Lung (tissue), 12 donors: ENCODE measurements around the gene NKTR. TPM values are rescaled to one million over a fixed set of nuclear protein-coding genes. Genes with fewer than 3 reads are reported as not detected.

Experiments
- ATAC-seq: fragments of 200-7000 bp; cut with Tn5 transposase; one replicate; pipeline ENCODE4 v1.9.1; 2020; ENCODE audit warnings: moderate number of reproducible peaks; ENCODE audit not compliant: insufficient read depth, low FRiP score
- DNase-seq, 3 donors: peaks; one replicate each; pipeline ENCODE4 v3.0.0-alpha.2; 2013 to 2017
- H3K27ac ChIP-seq, 2 donors: one replicate each; pipeline ENCODE4 v1.5.1; 2013; ENCODE audit warnings: mild to moderate bottlenecking in 2 of 2, moderate library complexity in 2 of 2, control low read depth in 1 of 2, inconsistent platforms in 1 of 2, low read depth in 1 of 2, low read length in 1 of 2
- H3K27me3 ChIP-seq, 3 donors: one replicate each; pipeline ENCODE4 v1.5.1; 2013; ENCODE audit warnings: low read length in 2 of 3; ENCODE audit not compliant: control insufficient read depth in 3 of 3, insufficient read depth in 3 of 3
- H3K36me3 ChIP-seq, 4 donors: one replicate each; pipeline ENCODE4 v1.5.1; 2013; ENCODE audit warnings: low read length in 4 of 4, mild to moderate bottlenecking in 1 of 4, moderate library complexity in 1 of 4; ENCODE audit not compliant: control insufficient read depth in 4 of 4, insufficient read depth in 4 of 4
- H3K4me1 ChIP-seq, 5 donors: one replicate each; pipeline ENCODE4 v1.5.1; 2013; ENCODE audit warnings: low read length in 5 of 5, mild to moderate bottlenecking in 2 of 5, moderate library complexity in 1 of 5; ENCODE audit not compliant: control insufficient read depth in 5 of 5, insufficient read depth in 5 of 5
- H3K4me3 ChIP-seq: one replicate; pipeline ENCODE4 v1.5.1; 2013; ENCODE audit warnings: mild to moderate bottlenecking, control low read depth, moderate library complexity
- H3K9ac ChIP-seq, 2 donors: one replicate each; pipeline ENCODE4 v1.5.1; 2013; ENCODE audit warnings: low read length in 2 of 2, control low read depth in 1 of 2; ENCODE audit not compliant: insufficient read depth in 1 of 2
- H3K9me3 ChIP-seq, 4 donors: one replicate each; pipeline ENCODE4 v1.5.1; 2013; ENCODE audit warnings: low read length in 3 of 4, mild to moderate bottlenecking in 1 of 4, moderate library complexity in 1 of 4; ENCODE audit not compliant: control insufficient read depth in 4 of 4, insufficient read depth in 3 of 4
- CTCF ChIP-seq: IDR thresholded peaks from 2 replicates; pipeline ENCODE4 v1.5.1; 2012; ENCODE audit warnings: mild to moderate bottlenecking; ENCODE audit errors: control extremely low read depth, extremely low read depth
- WGBS, 2 donors: extraction: QIAGEN DNeasy Blood & Tissue Kit; methylation state at CpG; one replicate each; pipeline ENCODE4 v1.1.7; 2013; 5-methylcytosine and 5-hydroxymethylcytosine counted together
- polyA plus RNA-seq, 2 donors: library from polyadenylated mRNA; stranded (reverse); fragments of 200-250 nt; gene quantifications; one replicate each; pipeline ENCODE4 v1.2.1, GENCODE V29; 2013
- total RNA-seq, 2 donors: library from RNA; depleted of rRNA in 1 of 2; stranded (reverse); fragments of >200 nt in 1 of 2; gene quantifications; one replicate each; pipeline ENCODE4 v1.2.1, GENCODE V29; 2014 to 2021
- donor health status: control.
- donor health status: control.
- donor health status: Bipolar disorder and iron deficiency.
- donor health status: healthy.
- donor health status: DM: yes; HTN: yes; CAD: no.

Gene NKTR
- total and polyA plus RNA-seq, 4 donors = 15.3 to 291 (median 52.9) TPM

- H3K27me3 ChIP-seq = peaks cover 0 to 28% (median 15%) of the 10 kb centered on the region in 3 donors
- 89 to 93% methylated on average over 15 of the region's 15 CpGs for WGBS, 2 donors
- TF ChIP-seq CTCF = no peak
- H3K9me3 ChIP-seq = peaks cover 0 to 6% (median 0%) of the 10 kb centered on the region in 4 donors
- DNase-seq = peak in 1 of 3 donors; percentile 9
- ATAC-seq = no peak
- no peak overlapping the region for H3K4me3 ChIP-seq
- H3K4me1 ChIP-seq = peaks cover 0 to 7% (median 0%) of the 10 kb centered on the region in 5 donors
- H3K36me3 ChIP-seq = no peaks in the 10 kb centered on the region
- no peak overlapping the region for H3K9ac ChIP-seq
- H3K27ac ChIP-seq = no peak overlapping the region
These were observed 87.5 kb downstream of the NKTR start for GRCh38 chr3:42688016-42688415.

GRCh38 chr3:42688487-42689420 is 88.3 kb downstream of the NKTR start:
- H3K36me3 ChIP-seq = no peaks in the 10 kb centered on the region
- no peak for ATAC-seq
- peaks cover 0 to 24% (median 15%) of the 10 kb centered on the region in 3 donors for H3K27me3 ChIP-seq
- WGBS, 2 donors = 88 to 90% methylated on average over 22 of the region's 22 CpGs
- peaks cover 0 to 6% (median 0%) of the 10 kb centered on the region in 4 donors for H3K9me3 ChIP-seq
- TF ChIP-seq CTCF = no peak
- no peak overlapping the region for H3K9ac ChIP-seq
- H3K4me3 ChIP-seq = no peak overlapping the region
- H3K27ac ChIP-seq = no peak overlapping the region
- no peak for DNase-seq
- H3K4me1 ChIP-seq = peaks cover 0 to 4% (median 0%) of the 10 kb centered on the region in 5 donors

- Histone ChIP-seq H3K27me3 (peaks cover 0 to 21% (median 14%) of the 10 kb centered on the region in 3 donors), H3K4me1 (peaks cover 0 to 4% (median 0%) of the 10 kb centered on the region in 5 donors), H3K9me3 (peaks cover 0 to 6% (median 0%) of the 10 kb centered on the region in 4 donors), H3K9ac (no peak overlapping the region), H3K36me3 (no peaks in the 10 kb centered on the region), H3K27ac (no peak overlapping the region), H3K4me3 (no peak overlapping the region)
- ATAC-seq (no peak), DNase-seq (no peak)
- no peak for TF ChIP-seq CTCF
- 61 to 65% methylated on average over 9 of the region's 9 CpGs for WGBS, 2 donors
These were observed 89.0 kb downstream of the NKTR start for GRCh38 chr3:42689421-42690014.
